K562 (cell line): ENCODE data around the gene ADAM30. TPM values are rescaled to one million over a fixed set of nuclear protein-coding genes. Genes with fewer than 3 reads are reported as not detected.
A peak's percentile ranks its signal among the peaks of the same experiment; 100 is the strongest.

Experiments
- ARID1B ChIP-seq: fragments of 450-650 bp; IDR thresholded peaks from 2 replicates; pipeline ENCODE4 v1.6.1; 2016; ENCODE audit warnings: antibody characterized with exemption, mild to moderate bottlenecking, inconsistent platforms
- ATF3 ChIP-seq, 2 experiments: fragments of 450-650 bp in 1 of 2; sonication (generic) in 1 of 2; formaldehyde crosslinking in 1 of 2; IDR thresholded peaks in 1 of 2; conservative IDR thresholded peaks in 1 of 2; 2 replicates each; pipeline versions ENCODE4 v1.6.1 to v1.8.1; 2016 to 2023; ENCODE audit warnings: mild to moderate bottlenecking in 2 of 2, moderate library complexity in 2 of 2, inconsistent platforms in 1 of 2, missing genetic modification reagents in 1 of 2
- CBX5 ChIP-seq: IDR thresholded peaks from 2 replicates; pipeline ENCODE4 v1.6.1; 2014; ENCODE audit warnings: low read depth, borderline replicate concordance
- DACH1 ChIP-seq: fragments of 450-650 bp; IDR thresholded peaks from 2 replicates; pipeline ENCODE4 v1.6.1; 2018; ENCODE audit not compliant: partially characterized antibody
- FOXJ3 ChIP-seq: sonication (generic); formaldehyde crosslinking; IDR thresholded peaks from 2 replicates; pipeline ENCODE4 v1.4.0; 2020; ENCODE audit warnings: mild to moderate bottlenecking, missing genetic modification reagents
- GABPB2 ChIP-seq: fragments of 250-450 bp; sonication (Bioruptor Pico); conservative IDR thresholded peaks from 2 replicates; pipeline ENCODE4 v1.5.1; 2021; ENCODE audit warnings: mild to moderate bottlenecking
- HES1 ChIP-seq: fragments of 450-650 bp; IDR thresholded peaks from 2 replicates; pipeline ENCODE4 v1.6.1; 2016; ENCODE audit warnings: low read depth, mild to moderate bottlenecking, moderate library complexity
- HNRNPH1 ChIP-seq: fragments of 200-400 bp; formaldehyde crosslinking; optimal IDR thresholded peaks from 2 replicates; pipeline ENCODE3; 2017; ENCODE audit warnings: low read depth, mild to moderate bottlenecking, low read length, moderate library complexity
- IRF1 ChIP-seq: sonication (generic); formaldehyde crosslinking; IDR thresholded peaks from 2 replicates; pipeline ENCODE4 v1.8.0; 2022; ENCODE audit warnings: missing genetic modification reagents, mild to moderate bottlenecking, borderline replicate concordance
- NEUROD1 ChIP-seq: fragments of 150-350 bp; IDR thresholded peaks from 2 replicates; pipeline ENCODE4 v1.6.1; 2014; ENCODE audit warnings: borderline replicate concordance, low read length, low read depth; ENCODE audit not compliant: partially characterized antibody
- NR1H2 ChIP-seq: sonication (generic); formaldehyde crosslinking; IDR thresholded peaks from 2 replicates; pipeline ENCODE4 v1.4.0; 2020; ENCODE audit warnings: mild to moderate bottlenecking, missing genetic modification reagents
- PRPF4 ChIP-seq: fragments of 200-400 bp; formaldehyde crosslinking; IDR thresholded peaks from one replicate; pipeline ENCODE4 v1.6.1; 2017; ENCODE audit warnings: low read length, low read depth, mild to moderate bottlenecking; ENCODE audit not compliant: insufficient read depth, poor library complexity, severe bottlenecking
- RERE ChIP-seq: sonication (generic); formaldehyde crosslinking; IDR thresholded peaks from 2 replicates; pipeline ENCODE4 v1.8.0; 2023; ENCODE audit warnings: missing genetic modification reagents, mild to moderate bottlenecking, borderline replicate concordance
- THRA ChIP-seq: fragments of 450-650 bp; IDR thresholded peaks from 2 replicates; pipeline ENCODE4 v1.6.1; 2017; ENCODE audit warnings: mild to moderate bottlenecking, moderate library complexity
- YBX1 ChIP-seq: fragments of 450-650 bp; IDR thresholded peaks from 2 replicates; pipeline ENCODE4 v1.7.1; 2016; ENCODE audit warnings: mild to moderate bottlenecking
- ZBTB8A ChIP-seq: fragments of 450-650 bp; IDR thresholded peaks from 2 replicates; pipeline ENCODE4 v1.6.1; 2018; ENCODE audit warnings: mild to moderate bottlenecking, moderate library complexity; ENCODE audit not compliant: partially characterized antibody
- ZNF146 ChIP-seq: IDR thresholded peaks from one replicate; pipeline ENCODE4 v1.6.1; 2018; ENCODE audit warnings: missing compliant biosample characterization; ENCODE audit not compliant: unreplicated experiment
- ZNF212 ChIP-seq: fragments of 450-650 bp; formaldehyde crosslinking; IDR thresholded peaks from 2 replicates; pipeline ENCODE4 v1.4.0; 2020; ENCODE audit warnings: mild to moderate bottlenecking
- ZNF274 ChIP-seq: IDR thresholded peaks from 2 replicates; pipeline ENCODE4 v1.6.1; 2011; ENCODE audit warnings: low read depth, mild to moderate bottlenecking, low read length, moderate library complexity, borderline replicate concordance
- ZNF778 ChIP-seq: fragments of 450-650 bp; formaldehyde crosslinking; IDR thresholded peaks from 2 replicates; pipeline ENCODE4 v1.4.0; 2020; ENCODE audit warnings: mild to moderate bottlenecking, moderate library complexity
- polyA plus RNA-seq, 8 experiments: library from polyadenylated mRNA; depleted of rRNA in 4 of 8; stranded (reverse) in 5 of 8; unstranded in 3 of 8; fragments of >200 nt; fragmentation: Nextera tagmentation in 2 of 8; fragmentation: Illumina TruSeq in 1 of 8; extraction: Ambion mirVana in 2 of 8; extraction: Trizol in 1 of 8; gene quantifications; 2 replicates each; pipeline versions ENCODE4 v1.2.1 to v1.2.3, GENCODE V29; 2011 to 2014; ENCODE audit warnings: inconsistent platforms in 1 of 8, missing spikeins in 1 of 8
- total RNA-seq, 7 experiments: library from RNA; depleted of rRNA in 6 of 7; stranded (reverse); fragments of >200 nt in 6 of 7; fragmentation: Illumina TruSeq in 2 of 7; extraction: Trizol in 2 of 7; gene quantifications; 2 replicates each; pipeline versions ENCODE4 v1.2.1 to v1.2.3, GENCODE V29; 2011 to 2021; ENCODE audit warnings: low replicate concordance in 1 of 7

Gene ADAM30
- total and polyA plus RNA-seq, 9 of the 15 experiments (the other 6 are each of a cell fraction or from before 2014, with no cell fraction given) = not detected

- TF ChIP-seq RERE (CRISPR knock-in tag) (no peak), DACH1 (peak; percentile 10), ZNF146 (CRISPR knock-in tag) (no peak), IRF1 (CRISPR knock-in tag) (no peak), ZBTB8A (no peak), THRA (no peak), PRPF4 (no peak), HNRNPH1 (no peak), ZNF778 (CRISPR knock-in tag) (no peak), NEUROD1 (no peak), HES1 (no peak), GABPB2 (CRISPR knock-in tag) (no peak), CBX5 (peak; percentile 47; the same call in 1 of the 2 replicates), ZNF274 (no peak), NR1H2 (CRISPR knock-in tag) (no peak), YBX1 (no peak), FOXJ3 (CRISPR knock-in tag) (no peak), ZNF212 (CRISPR knock-in tag) (no peak), ATF3 (IDR thresholded peaks at IDR 0.05) (peak; percentile 93), ATF3 (CRISPR knock-in tag; conservative IDR thresholded peaks at IDR 0.05) (no peak), ARID1B (peak; percentile 89)
Measured at GRCh38 chr1:119859647-119860046, 36.7 kb downstream of the ADAM30 start (continued).
